Embryonic facial prominence (tissue), 1 donor: ENCODE data around the gene ISG20.
"Not testable (repeated sequence)": the region's sequence is repeated elsewhere in the genome, so short reads cannot be mapped to it uniquely, and the experiment has no call there.

Source experiments
- DNase-seq: peaks from one replicate; pipeline ENCODE4 v3.0.0-alpha.2; 2016; ENCODE audit errors: extremely low spot score

ISG20 gene

GRCh38 chr15:88636654-88637053 is 2.2 kb upstream of the ISG20 start:
- no peak for DNase-seq

- no peak for DNase-seq
Observed at GRCh38 chr15:88637436-88637835, 1.4 kb upstream of the ISG20 start.

GRCh38 chr15:88637841-88638625 is 783 bp upstream of the ISG20 start:
- DNase-seq = no peak

GRCh38 chr15:88641959-88642452 is 3.2 kb downstream of the ISG20 start:
- DNase-seq = no peak

- not testable (repeated sequence) for DNase-seq
Observed at GRCh38 chr15:88642514-88642913, 3.7 kb downstream of the ISG20 start.

GRCh38 chr15:88644741-88645140 is 5.9 kb downstream of the ISG20 start:
- DNase-seq = no peak

GRCh38 chr15:88645171-88646087 is 6.6 kb downstream of the ISG20 start:
- DNase-seq = no peak

GRCh38 chr15:88646088-88646405 is 7.2 kb downstream of the ISG20 start:
- no peak for DNase-seq

- DNase-seq = no peak
Observed at GRCh38 chr15:88646951-88647350, 8.1 kb downstream of the ISG20 start.

GRCh38 chr15:88647351-88648105 is 8.7 kb downstream of the ISG20 start:
- DNase-seq = no peak

- DNase-seq = no peak
Observed at GRCh38 chr15:88648357-88649214, 9.8 kb downstream of the ISG20 start.

GRCh38 chr15:88649286-88649733 is 10.5 kb downstream of the ISG20 start:
- DNase-seq = no peak

GRCh38 chr15:88649753-88650551 is 11.1 kb downstream of the ISG20 start:
- no peak for DNase-seq

GRCh38 chr15:88650556-88650955 is 11.7 kb downstream of the ISG20 start:
- DNase-seq = no peak

- no peak for DNase-seq
Observed at GRCh38 chr15:88651136-88651732, 12.4 kb downstream of the ISG20 start.

GRCh38 chr15:88651971-88652370 is 13.2 kb downstream of the ISG20 start:
- no peak for DNase-seq

- DNase-seq = no peak
Observed at GRCh38 chr15:88652456-88653199, 13.8 kb downstream of the ISG20 start.

- no peak for DNase-seq
Observed at GRCh38 chr15:88653200-88654064, 14.6 kb downstream of the ISG20 start.
